Smooth muscle cell (in vitro differentiated cells): ENCODE results near the gene GPR62. TPM values are rescaled to one million over a fixed set of nuclear protein-coding genes. Genes with fewer than 3 reads are reported as not detected.

Experiments
- DNase-seq: peaks from one replicate; lab custom pipeline; 2025; ENCODE audit not compliant: unreplicated experiment; lab: John Stamatoyannopoulos, UW
- H2AFZ ChIP-seq: fragments of 200-600 bp; sonication (generic); 2 replicates; pipeline ENCODE4 v1.6.0; 2016; ENCODE audit warnings: antibody characterized with exemption, low read depth, mild to moderate bottlenecking
- H3F3A ChIP-seq: fragments of 200-600 bp; sonication (generic); 2 replicates; pipeline ENCODE4 v1.6.0; 2017; ENCODE audit warnings: antibody characterized with exemption, low read depth
- H3K27ac ChIP-seq: fragments of 200-600 bp; sonication (generic); 2 replicates; pipeline ENCODE4 v1.5.1; 2016; ENCODE audit warnings: low read depth, mild to moderate bottlenecking
- H3K27me3 ChIP-seq: fragments of 200-600 bp; sonication (generic); 2 replicates; pipeline ENCODE4 v1.6.1; 2016; ENCODE audit warnings: low read depth, mild to moderate bottlenecking
- H3K36me3 ChIP-seq: fragments of 200-600 bp; sonication (generic); 2 replicates; pipeline ENCODE4 v1.5.1; 2016; ENCODE audit warnings: low read depth
- H3K4me1 ChIP-seq: fragments of 200-600 bp; sonication (generic); 2 replicates; pipeline ENCODE4 v1.5.1; 2016; ENCODE audit warnings: low read depth
- H3K4me2 ChIP-seq: fragments of 200-600 bp; sonication (generic); 2 replicates; pipeline ENCODE4 v1.6.0; 2016; ENCODE audit warnings: mild to moderate bottlenecking
- H3K4me3 ChIP-seq: fragments of 200-600 bp; sonication (generic); 2 replicates; pipeline ENCODE4 v1.5.1; 2016; ENCODE audit warnings: mild to moderate bottlenecking
- H3K79me2 ChIP-seq: fragments of 200-600 bp; sonication (generic); 2 replicates; pipeline ENCODE4 v1.6.0; 2016; ENCODE audit warnings: low read depth, mild to moderate bottlenecking
- H3K9ac ChIP-seq: fragments of 200-600 bp; sonication (generic); 2 replicates; pipeline ENCODE4 v1.6.0; 2016; ENCODE audit warnings: low read depth
- H3K9me3 ChIP-seq: fragments of 200-600 bp; sonication (generic); replicated peaks from 2 replicates; pipeline ENCODE4 v1.5.1; 2016; ENCODE audit warnings: low read depth
- H4K20me1 ChIP-seq: fragments of 200-600 bp; sonication (generic); 2 replicates; pipeline ENCODE4 v1.6.0; 2016; ENCODE audit warnings: low read depth
- CTCF ChIP-seq: fragments of 200-600 bp; sonication (generic); IDR thresholded peaks from 2 replicates; pipeline ENCODE4 v1.5.1; 2017; ENCODE audit warnings: borderline replicate concordance, mild to moderate bottlenecking, antibody characterized with exemption; ENCODE audit not compliant: insufficient read depth, poor library complexity, severe bottlenecking
- WGBS: methylation state at CpG from one replicate; pipeline ENCODE4 v1.1.7; 2016; ENCODE audit warnings: low lambda C conversion rate; 5-methylcytosine and 5-hydroxymethylcytosine counted together
- polyA plus RNA-seq: library from polyadenylated mRNA; unstranded; fragments of >200 nt; fragmentation: Nextera tagmentation; extraction: Ambion mirVana; gene quantifications from 2 replicates; pipeline ENCODE4 v1.2.1, GENCODE V29; 2016
- total RNA-seq: library from RNA; depleted of rRNA; stranded (reverse); fragments of >200 nt; gene quantifications from 2 replicates; pipeline ENCODE4 v1.2.3, GENCODE V29; 2014

The GPR62 gene
- total and polyA plus RNA-seq, 2 experiments from 2014 or later, result 0.09 to 0.18 TPM

DNA sequence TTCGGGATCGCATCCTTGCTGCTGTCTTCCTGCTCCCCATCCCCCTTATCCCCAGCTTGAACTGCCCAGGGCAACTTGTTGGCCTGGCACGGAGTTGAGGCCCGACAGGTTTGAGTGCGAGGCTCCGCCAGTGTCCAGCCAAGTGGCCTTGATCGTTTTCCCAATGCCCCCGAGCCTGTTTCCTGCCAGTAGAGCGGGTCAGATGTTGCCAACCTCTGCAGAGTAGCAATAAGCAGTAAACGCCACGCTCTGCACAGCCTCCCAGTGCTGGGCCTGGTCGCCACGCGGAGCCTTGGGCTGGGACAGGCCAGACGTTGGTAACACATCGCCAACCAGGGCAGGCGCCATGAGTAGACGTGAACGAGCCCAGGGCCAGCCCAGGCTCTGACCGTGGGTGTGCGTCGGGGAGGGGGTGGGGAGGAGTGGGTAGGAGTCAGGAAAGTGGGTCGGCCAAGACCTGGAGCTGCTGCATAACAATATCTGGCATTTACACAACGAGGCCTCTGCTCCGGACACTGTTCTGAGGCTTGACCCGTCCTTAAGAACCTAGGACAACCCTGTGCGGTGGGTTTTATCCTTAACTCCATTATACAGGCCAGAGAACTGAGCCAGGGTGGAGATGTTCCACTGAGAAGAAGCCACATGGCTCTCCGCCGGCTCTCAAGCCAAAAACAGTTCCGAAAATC is 19.2 kb downstream of the GPR62 start:
- Histone ChIP-seq H3K9ac (no peak overlapping the region), H3K4me1 (peaks cover 21% of the 10 kb centered on the region), H3K4me3 (peak overlapping the region; percentile 69), H3F3A (peaks cover 21% of the 10 kb centered on the region), H3K27ac (no peak overlapping the region), H3K9me3 (no peaks in the 10 kb centered on the region), H3K4me2 (peak overlapping the region; percentile 98), H2AFZ (peak overlapping the region; percentile 95), H3K36me3 (no peaks in the 10 kb centered on the region), H3K79me2 (peaks cover 6% of the 10 kb centered on the region), H4K20me1 (no peaks in the 10 kb centered on the region), H3K27me3 (no peaks in the 10 kb centered on the region)
- TF ChIP-seq CTCF, result no peak
- 49% methylated on average over 29 of the region's 30 CpGs for WGBS
- DNase-seq, result no peak

DNA sequence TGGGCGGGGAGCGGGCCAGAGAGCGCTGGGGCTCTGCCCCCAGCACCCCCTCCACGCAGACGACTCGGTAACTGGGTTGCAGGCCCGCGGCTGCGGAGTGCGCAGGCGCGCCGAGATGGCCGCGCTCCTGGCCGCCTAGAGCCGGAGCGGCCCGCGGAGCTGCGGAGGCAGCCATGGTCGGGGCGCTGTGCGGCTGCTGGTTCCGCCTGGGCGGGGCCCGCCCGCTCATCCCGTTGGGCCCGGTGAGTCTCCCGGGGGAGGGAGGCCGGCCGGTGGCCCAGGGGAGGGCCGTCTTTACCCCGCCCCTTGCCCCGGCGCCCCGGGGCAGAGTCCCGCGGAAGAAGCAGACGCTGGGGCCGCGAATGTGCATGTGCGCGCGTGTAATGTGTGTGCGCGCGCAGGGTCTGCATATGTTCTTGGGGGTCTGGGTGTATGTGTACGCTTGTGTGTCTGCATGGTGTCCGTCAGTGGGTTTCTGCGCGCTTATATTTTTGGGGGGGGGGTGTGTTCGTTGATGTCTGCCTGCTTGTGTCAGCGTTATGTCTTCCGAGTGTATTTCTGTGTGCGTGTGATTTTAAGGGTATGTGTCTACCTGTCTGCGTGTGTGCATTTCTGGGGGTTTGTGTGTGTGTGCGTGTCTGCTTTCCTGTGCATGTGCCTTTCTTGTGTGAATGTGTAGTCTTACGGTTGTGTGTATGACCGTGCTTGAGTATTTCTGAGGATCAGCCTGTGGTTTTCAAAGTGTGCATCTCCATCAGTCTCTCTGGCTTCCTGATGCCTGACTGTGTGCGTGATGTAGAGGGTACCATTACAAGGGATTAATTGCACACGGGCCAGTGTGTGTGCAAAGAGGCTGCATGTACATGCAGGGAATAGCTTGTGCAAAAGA is 20.0 kb downstream of the GPR62 start, which contains the start of gene ABHD14A:
ABHD14A (plus strand) TSS at position 102 of the 889 bp plus-strand sequence; CDS start at position 174, 72 bp downstream.
- Histone ChIP-seq H2AFZ (peak within 1 kb of the TSS; percentile 95), H3K79me2 (peaks cover 8% of the 10 kb centered on the region), H3K4me2 (peak within 1 kb of the TSS; percentile 98), H4K20me1 (no peaks in the 10 kb centered on the region), H3K9ac (no peak within 1 kb of the TSS), H3K4me3 (peak within 1 kb of the TSS; percentile 69), H3K36me3 (no peaks in the 10 kb centered on the region), H3K27ac (no peak within 1 kb of the TSS), H3K9me3 (no peaks in the 10 kb centered on the region), H3K27me3 (no peaks in the 10 kb centered on the region), H3F3A (peaks cover 21% of the 10 kb centered on the region), H3K4me1 (peaks cover 21% of the 10 kb centered on the region)
- peak; percentile 39 for DNase-seq
- WGBS, result 4% methylated on average over 59 of the region's 63 CpGs
- TF ChIP-seq CTCF, result peak; percentile 6

GRCh38 chr3:51975852-51976549 is 20.8 kb downstream of the GPR62 start:
- Histone ChIP-seq H3K9me3 (no peaks in the 10 kb centered on the region), H3F3A (peaks cover 21% of the 10 kb centered on the region), H3K4me2 (peak overlapping the region; percentile 98), H3K4me1 (peaks cover 21% of the 10 kb centered on the region), H3K27ac (no peak overlapping the region), H3K36me3 (no peaks in the 10 kb centered on the region), H3K79me2 (peaks cover 16% of the 10 kb centered on the region), H4K20me1 (no peaks in the 10 kb centered on the region), H2AFZ (peak overlapping the region; percentile 95), H3K27me3 (no peaks in the 10 kb centered on the region), H3K9ac (no peak overlapping the region), H3K4me3 (peak overlapping the region; percentile 69)
- TF ChIP-seq CTCF, result peak; percentile 5
- DNase-seq, result peak; percentile 47
- 48% methylated on average over 46 of the region's 46 CpGs for WGBS
